ENCODE data around the gene BRIX1. TPM values are rescaled to one million over a fixed set of nuclear protein-coding genes. Genes with fewer than 3 reads are reported as not detected.

BRIX1 gene
- total and polyA plus RNA-seq, 9 of the 15 experiments (the other 6 are each of a cell fraction or from before 2014, with no cell fraction given), result 115 to 193 (median 159) TPM

- TF ChIP-seq CHAMP1 (IDR thresholded peaks at IDR 0.05) (no peak), PREB (CRISPR knock-in tag; IDR thresholded peaks at IDR 0.05) (no peak), ZNF239 (CRISPR knock-in tag; IDR thresholded peaks at IDR 0.05) (no peak; the same call in 1 of the 2 replicates), GTF2E2 (tag; IDR thresholded peaks at IDR 0.05) (peak; percentile 84), SRSF1 (IDR thresholded peaks at IDR 0.05; ENCODE audit: low read depth, low read length) (peak; percentile 91; the same call in 1 of the 2 replicates), SRF (CRISPR knock-in tag; IDR thresholded peaks at IDR 0.05) (peak in 1 of 2 experiments; percentile 57; a peak in 1 of 4 replicates), NCOA4 (IDR thresholded peaks at IDR 0.05; ENCODE audit: partially characterized antibody) (peak; percentile 58), ZNF717 (CRISPR knock-in tag; IDR thresholded peaks at IDR 0.05) (0 out of 2 replicates have a peak, but pooled peaks have one; percentile 25), ARID1B (IDR thresholded peaks at IDR 0.05) (peak; percentile 29), PHF20 (IDR thresholded peaks at IDR 0.05; ENCODE audit: partially characterized antibody) (peak; percentile 90), MEF2D (tag; conservative IDR thresholded peaks at IDR 0.05; ENCODE audit: low read depth) (no peak; the same call in 1 of the 2 replicates), NUFIP1 (IDR thresholded peaks at IDR 0.05; ENCODE audit: partially characterized antibody) (no peak), ATF1 (CRISPR knock-in tag; IDR thresholded peaks at IDR 0.05) (no peak), ATF1 (tag; IDR thresholded peaks at IDR 0.05) (peak; percentile 86), SP2 (IDR thresholded peaks at IDR 0.05; ENCODE audit: extremely low read depth, low read depth, low read length, poor library complexity, severe bottlenecking) (peak; percentile 98), CGGBP1 (CRISPR knock-in tag; IDR thresholded peaks at IDR 0.05) (no peak), DPF2 (IDR thresholded peaks at IDR 0.05) (no peak), XRCC5 (IDR thresholded peaks at IDR 0.05; ENCODE audit: low read depth, low read length) (peak; percentile 97), MCM5 (IDR thresholded peaks at IDR 0.05; ENCODE audit: low read depth) (no peak), POLR2G (IDR thresholded peaks at IDR 0.05; ENCODE audit: low read depth, low read length) (peak; percentile 100), RBM14 (IDR thresholded peaks at IDR 0.05; ENCODE audit: borderline replicate concordance, insufficient read depth, low read depth, low read length) (no peak), HDGF (IDR thresholded peaks at IDR 0.05) (no peak), STAT6 (CRISPR knock-in tag; IDR thresholded peaks at IDR 0.05) (0 out of 2 replicates have a peak, but pooled peaks have one; percentile 25)
Measured at GRCh38 chr5:34915139-34915855, at the start of gene BRIX1, which contains the start of gene RAD1 (continued).

Data from K562 (cell line).